NCI-H460 (cell line): Measurements from ENCODE around the gene AGTR1. TPM values are rescaled to one million over a fixed set of nuclear protein-coding genes. Genes with fewer than 3 reads are reported as not detected.
"Not testable (repeated sequence)": the region's sequence is repeated elsewhere in the genome, so short reads cannot be mapped to it uniquely, and the experiment has no call there.

Experiments used
- DNase-seq: peaks from one replicate; pipeline ENCODE4 v3.0.0-alpha.2; 2016; ENCODE audit warnings: low read depth; ENCODE audit errors: extremely low read depth
- total RNA-seq: library from RNA; depleted of rRNA; stranded (reverse); fragments of >200 nt; shearing (Covaris generic); gene quantifications from 2 replicates; pipeline ENCODE4 v1.2.3, GENCODE V29; 2014

Gene AGTR1
- total RNA-seq, 1 experiment from 2014 or later, result 0.10 TPM

DNA sequence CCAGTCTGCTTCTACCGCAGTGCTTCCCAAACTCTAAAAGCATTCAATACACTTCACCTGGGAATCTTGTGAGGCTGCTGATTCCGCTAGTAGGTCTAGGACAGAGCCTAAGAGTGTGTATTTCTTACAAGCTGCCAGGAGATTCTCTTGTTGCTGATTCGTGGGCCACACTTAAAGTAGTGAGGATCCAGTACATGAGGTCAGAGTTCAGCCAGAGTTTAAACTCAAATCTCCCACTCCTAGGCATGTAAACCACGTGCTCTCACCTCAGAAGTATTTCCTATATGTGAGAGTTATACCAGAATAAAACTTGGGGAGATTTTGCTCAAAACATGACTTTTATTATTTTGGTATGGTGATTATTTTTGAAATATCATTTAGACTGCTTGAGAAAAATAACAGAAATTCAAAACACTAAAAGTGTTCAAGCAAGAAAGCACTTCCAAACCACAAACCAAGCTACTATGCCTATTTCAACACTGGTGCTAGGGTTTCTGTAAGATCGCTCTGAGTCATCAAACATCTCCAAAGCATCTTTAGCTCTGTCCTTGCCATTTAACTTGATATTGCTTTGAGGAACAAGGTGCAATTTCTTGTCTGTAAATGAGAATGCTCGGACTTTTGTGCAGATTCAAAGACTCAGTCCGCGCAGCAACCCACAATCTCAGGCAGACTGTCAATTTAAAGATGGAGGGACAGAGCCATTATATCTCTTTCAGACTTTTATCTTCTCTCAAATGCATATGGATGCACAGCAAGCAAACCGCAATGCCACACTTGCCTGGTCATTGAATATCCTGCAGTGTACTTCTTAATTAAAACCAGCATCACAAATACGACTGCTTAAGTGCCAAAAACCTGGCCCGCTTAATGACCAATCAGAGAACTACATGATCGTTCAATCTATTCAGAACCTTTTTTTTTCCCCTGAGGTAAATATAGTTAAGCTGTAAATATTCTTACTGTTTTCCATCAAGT, 59.8 kb downstream of the AGTR1 start:
- no peak for DNase-seq

DNA sequence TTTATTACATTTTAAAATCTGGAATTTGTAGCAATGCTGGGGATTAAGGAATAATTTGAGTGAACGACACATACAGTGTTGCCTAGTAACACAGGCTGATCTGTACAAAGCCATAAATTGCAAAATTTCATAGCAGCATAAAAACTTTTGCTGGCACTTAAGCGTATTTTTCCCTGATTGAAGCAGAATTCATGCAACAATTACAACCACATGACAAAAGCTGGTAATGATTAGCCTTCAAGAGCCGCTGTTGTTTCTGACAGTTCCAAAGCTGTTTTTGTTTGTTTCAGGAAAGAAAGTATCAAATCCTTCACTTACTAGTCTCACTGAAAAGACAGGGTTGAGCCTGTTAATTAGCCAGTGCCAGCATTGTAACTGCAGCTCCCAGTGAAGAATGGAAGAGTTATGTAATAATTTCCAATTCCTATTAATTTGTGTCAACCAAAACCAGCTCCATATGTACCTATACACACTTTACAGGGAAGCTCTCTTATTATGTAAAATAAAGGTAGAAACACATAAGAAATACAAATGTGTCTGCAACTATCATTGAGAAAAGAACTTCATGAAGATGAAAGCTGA, 60.7 kb downstream of the AGTR1 start:
- no peak for DNase-seq

DNA sequence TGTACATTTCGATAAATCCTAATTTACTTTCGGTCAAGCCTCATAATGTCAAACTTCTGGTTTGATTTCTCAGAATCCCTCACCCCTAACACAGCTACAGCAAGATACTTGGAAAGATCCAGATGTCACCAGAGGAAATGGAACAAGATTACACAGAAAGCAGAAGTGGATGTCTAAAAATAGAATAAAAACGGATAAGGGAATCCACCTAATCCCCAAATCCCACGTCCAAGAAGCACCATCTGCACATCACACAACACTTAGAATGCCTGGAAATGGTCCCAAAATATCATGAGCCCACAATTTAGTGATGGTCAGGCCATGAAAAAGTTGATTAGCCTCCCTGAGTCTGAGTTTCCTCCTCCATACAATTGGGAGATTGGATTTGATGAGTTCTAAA, 61.7 kb downstream of the AGTR1 start:
- DNase-seq, result no peak

DNA sequence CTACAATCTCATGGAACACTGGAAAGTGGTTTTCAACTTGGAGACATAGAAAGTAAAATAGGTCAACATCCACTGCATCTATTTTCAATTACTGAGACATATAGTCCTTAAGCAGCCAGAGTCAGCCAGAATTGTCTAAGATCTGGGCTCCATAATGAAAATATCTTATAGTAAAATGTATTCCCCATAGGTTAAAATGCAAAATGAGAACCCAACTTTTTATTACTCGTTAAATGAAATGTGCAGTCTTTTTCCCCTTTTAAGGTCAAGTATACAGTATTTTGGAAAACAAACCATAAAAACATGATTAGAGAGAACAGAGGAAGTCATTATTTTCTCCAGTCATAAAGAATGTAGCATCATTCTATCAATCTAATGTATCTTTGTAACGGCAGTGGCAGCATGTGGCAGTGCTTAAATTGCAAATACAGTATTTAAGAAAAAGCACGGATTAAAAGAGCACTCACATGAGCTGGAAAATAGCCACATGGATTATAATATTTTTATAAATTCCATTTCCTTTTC, 65.5 kb downstream of the AGTR1 start:
- no peak for DNase-seq

DNA sequence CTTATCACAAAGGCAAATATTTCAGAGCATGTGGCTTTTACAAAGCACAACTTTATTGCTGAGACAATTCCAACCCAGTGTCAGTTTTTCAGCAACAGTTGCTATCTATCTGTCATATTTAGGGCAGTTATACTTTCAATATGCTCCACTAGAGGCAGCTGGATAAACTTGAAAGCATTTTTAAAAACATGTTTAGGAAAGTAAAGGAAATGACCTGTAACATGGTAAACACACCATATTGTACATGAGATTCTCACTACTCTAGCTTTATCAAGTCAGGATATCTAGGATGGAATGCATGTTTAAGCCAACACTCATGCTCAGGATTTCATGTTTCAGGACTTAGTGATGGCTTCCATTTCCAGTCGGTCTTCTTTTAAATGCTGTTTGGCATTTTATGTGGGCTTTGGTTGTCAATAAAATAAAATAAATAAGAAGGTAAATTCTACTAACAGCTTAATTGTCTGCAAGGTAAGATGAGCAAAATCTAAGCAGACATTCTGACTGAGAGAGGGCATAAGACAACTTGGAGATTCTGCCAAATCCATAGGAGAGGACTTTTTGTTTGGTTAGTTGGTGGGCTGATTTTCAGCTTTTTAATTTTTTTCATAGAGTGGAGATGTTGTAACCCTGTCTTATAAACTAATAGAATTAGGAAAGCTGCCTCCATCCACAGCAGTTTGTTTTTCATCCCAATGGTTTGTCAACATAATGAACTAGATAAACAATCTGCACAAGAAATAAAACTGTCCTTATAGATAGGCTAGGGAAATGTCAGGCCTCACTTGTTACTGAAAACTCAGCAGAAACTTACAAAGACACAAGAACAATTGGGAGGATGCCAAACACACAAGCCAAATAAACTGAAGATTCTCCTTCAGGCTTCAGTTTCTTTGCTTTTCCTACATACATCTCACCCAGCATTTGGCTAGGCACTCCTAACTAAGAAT, 66.6 kb downstream of the AGTR1 start:
- DNase-seq, result no peak

DNA sequence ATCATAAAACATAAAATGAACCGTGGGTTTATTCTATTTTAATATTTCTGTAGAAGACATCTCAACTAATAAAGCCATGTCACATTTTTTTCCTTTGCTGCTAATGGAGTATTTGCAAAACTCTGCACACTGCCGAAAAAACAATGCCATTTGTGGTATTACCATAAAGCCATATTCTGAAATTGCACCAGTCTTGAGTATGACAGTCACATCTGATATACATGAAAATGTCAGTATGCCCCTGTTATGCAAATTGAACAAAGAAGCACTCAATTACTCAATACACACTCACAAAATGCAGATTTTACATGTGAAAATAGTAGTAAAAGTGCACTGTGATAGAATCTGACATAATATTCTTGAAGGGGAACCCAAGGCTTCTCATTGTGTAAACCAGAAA, 74.7 kb downstream of the AGTR1 start:
- no peak for DNase-seq

DNA sequence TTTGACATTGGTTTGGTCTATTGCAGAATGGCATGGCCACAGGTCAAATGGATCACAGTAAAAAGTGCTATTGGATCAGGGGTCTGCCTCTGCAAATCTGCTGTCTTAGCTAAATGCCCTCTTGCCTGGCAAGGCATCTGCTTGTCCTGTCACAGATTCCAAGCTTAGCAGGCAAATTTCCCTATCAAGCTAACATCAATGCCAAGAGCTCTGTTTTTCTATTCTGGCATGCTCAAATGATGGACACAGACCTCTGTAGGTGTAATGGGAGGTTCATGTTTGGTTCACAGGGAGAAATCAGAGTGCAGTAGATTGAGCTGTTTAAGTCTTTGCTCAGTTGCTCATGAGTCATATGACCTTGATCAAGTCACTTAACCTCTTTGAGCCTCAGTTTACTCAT, 75.1 kb downstream of the AGTR1 start:
- DNase-seq, result no peak

DNA sequence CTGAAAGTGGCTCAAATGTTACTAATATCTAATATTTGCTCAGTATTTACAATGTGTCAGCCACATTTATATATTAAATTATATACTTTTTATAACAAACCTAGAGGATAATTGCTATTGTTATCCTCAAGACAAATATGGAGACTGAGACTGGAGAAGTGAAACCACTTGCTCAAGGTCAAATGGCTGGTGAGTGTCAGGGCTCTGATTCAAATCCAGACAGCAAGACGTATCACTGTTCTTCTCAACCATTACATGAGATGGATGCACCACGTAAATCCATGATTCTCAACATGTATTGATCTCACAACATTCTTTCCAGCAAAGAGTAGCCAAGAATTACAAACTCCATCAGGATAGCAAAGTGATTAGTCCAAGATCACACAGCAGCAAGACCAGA, 76.1 kb downstream of the AGTR1 start:
- no peak for DNase-seq

DNA sequence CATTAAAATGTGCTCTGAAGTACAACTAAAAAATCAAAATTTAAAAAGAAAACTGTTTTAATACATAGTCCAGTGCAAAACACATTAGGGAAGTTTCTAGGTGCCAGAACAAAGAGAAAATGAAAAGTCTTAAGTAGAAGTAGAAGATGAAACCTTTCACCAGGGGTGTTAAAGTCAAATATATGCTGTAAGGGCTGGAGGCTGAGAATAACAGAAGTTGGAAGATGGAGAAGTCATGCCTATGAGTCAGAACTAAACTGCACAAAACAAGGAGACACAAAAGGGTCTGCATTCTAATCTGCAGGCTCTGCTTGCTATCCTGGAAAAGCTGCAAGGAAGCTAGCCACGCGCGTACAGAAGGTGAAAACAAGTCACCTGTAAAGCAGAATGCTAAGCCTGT, 81.2 kb downstream of the AGTR1 start:
- no peak for DNase-seq

DNA sequence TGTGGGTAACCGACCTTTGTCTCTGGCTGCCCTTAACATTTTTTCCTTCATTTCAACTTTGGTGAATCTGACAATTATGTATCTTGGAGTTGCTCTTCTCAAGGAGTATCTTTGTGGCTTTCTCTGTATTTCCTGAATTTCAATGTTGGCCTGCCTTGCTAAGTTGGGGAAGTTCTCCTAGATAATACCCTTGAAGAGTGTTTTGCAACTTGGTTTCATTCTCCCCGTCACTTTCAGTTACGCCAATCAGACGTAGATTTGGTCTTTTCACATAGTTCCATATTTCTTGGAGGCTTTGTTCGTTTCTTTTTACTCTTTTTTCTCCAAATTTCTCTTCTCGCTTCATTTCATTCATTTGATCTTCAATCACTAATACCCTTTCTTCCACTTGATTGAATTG, 87.3 kb downstream of the AGTR1 start:
- DNase-seq, result not testable (repeated sequence)

DNA sequence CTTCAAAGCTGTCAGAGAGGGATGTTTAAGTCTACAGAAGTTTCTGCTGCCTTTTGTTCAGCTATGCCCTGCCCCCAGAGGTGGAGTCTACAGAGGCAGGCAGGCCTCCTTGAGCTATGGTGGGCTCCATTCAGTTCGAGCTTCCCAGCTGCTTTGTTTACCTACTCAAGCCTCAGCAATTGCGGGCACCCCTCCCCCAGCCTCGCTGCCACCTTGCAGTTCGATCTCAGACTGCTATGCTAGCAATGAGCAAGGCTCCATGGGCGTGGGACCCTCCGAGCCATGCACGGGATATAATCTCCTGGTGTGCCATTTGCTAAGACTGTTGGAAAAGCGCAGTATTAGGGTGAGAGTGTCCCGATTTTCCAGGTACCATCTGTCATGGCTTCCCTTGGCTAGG, 88.5 kb downstream of the AGTR1 start:
- DNase-seq, result not testable (repeated sequence)

DNA sequence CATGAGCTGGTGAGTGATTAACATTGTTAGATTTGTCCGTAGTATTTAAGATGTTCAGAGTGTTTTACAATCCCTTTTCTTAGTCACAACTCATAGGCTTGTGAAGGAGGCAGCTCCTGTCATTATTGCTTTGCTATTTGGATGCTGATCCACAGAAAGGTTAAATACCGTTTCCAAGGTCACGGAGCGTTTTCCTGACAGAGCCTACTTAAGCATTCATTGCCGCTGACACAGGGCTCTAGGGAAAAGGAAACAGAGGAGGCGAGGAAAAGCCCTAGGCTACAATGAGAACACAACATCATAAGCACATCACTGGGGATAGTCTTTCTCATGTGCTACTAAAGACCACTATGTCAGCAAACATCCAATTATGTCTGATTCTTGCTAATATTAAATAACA, 91.4 kb downstream of the AGTR1 start:
- DNase-seq, result no peak

DNA sequence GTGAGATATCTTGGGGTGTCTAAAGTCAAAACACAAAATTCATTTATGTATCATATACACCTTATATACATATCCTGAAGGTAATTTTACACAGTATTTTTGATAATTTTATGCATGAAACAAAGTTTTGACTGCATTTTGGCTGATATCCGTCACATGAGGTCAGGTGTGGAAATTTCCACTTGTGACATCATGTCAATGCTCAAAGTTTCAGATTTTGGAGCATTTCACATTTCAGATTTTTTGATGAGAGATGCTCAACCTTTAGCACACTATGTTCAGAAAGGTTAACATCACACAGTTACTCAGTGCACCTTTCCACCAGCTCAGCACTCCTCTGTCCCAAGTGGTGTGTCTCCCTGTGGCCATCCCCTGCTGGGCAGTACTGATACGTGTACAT, 92.2 kb downstream of the AGTR1 start:
- DNase-seq, result no peak

DNA sequence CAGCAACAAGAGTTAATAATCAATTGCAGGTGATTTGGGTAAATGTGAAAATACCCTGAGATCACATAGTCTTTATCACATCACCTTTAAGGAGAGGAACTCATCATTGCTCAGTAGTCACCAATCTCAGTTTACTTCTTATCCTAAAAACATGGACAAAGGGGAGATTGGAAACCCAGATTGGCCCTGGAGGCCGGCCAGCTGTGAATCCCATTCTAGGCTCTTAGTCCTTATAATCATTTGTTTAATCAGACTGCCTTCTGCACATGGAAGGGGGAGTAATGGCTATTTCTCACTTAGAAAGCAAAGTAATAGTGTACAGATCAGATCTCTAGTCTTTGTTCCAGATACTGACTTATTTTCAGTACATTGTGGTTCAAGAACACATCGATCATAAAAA, 92.7 kb downstream of the AGTR1 start:
- no peak for DNase-seq

DNA sequence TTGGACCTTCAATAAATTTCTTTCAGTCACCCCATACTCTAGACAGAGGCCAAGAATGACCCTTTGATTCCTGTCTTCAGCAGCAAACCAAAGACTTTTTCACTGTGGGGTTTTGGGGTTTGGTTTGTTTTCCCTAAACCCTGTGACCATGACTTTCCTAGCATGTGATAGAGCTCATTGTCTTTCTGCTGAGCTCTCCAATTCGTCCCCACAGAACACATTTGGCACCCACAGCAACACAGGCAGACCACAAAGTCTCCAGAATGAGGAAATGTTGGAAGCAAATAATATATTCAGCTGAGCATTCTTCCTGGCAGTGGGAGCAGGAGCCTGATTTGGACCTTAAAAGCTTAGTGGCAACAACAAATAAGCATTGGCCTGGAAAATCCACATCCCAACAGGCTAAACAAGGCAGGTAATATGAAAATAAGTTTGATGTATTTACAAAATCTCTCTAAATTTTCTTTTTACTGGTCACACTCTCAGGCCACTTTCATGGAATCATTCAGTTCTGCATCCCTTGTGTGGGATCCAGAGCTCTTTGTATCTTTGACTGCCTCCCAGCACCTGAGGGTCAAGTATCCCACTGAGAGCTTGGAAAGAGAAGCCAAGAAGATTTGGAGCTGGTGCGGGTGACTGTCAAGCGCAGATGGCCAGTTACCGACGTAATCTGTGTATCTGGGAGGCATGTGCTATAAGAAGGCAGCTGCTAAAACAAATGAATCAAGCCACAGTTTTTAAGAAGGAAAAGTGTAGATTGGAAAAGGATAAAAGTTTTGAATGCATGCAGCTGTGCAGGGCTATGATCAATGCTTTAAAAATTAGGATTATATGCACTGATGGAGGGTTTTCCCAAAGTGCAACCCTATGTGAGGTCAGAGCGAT, 93.4 kb downstream of the AGTR1 start:
- no peak for DNase-seq

DNA sequence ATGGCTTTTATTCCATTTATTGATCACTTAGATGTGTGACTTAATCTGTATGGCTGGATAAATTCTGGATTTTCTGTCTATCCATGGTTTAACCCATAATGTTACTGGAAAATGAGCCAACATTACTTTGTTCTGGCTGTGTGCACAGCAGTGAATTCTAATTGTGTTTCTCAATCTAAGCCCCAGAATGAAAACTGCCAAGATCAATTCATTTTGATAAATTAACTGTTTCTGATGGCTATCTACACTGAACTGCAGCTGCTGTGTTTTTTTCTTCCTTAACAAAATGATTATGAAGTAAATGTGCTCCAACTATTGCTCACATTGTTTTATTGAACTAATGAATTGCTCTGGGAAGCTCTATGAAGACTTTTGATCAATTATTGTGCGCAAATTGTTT, 94.2 kb downstream of the AGTR1 start:
- no peak for DNase-seq

DNA sequence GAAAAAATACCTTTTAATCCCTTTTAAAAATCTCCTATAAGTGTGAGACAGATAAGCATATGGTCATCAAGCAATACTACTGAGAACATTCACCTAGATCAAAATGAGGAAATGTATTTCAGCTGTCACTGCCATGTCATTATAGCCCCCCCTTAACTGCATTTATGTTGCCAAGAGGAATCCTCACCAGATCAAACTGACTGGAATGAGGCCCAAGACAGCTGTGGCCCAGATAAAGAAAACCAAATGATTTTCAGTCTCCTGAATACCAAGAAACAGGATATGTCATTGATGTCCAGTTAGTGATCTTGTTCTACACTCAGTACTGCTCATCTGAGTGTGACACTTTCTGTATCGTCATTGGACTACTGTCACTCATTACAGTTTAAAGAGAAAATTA, 94.8 kb downstream of the AGTR1 start:
- DNase-seq, result no peak
